Brain microvascular endothelial cell (primary cell): ENCODE data around the gene TBL1X.
A peak's percentile ranks its signal among the peaks of the same experiment; 100 is the strongest.
"Not testable (repeated sequence)": the region's sequence is repeated elsewhere in the genome, so short reads cannot be mapped to it uniquely, and the experiment has no call there.

Source experiments
- DNase-seq: peaks from one replicate; pipeline ENCODE4 v3.0.0-alpha.2; 2020
- H3K27ac ChIP-seq: fragments of 250-450 bp; sonication (Bioruptor Pico); 2 replicates; pipeline ENCODE4 v1.5.1; 2020; ENCODE audit warnings: mild to moderate bottlenecking, moderate library complexity
- H3K27me3 ChIP-seq: fragments of 250-450 bp; sonication (Bioruptor Pico); replicated peaks from 2 replicates; pipeline ENCODE4 v1.5.1; 2020; ENCODE audit warnings: mild to moderate bottlenecking
- H3K36me3 ChIP-seq: fragments of 250-450 bp; sonication (Bioruptor Pico); replicated peaks from 2 replicates; pipeline ENCODE4 v1.5.1; 2020; ENCODE audit warnings: mild to moderate bottlenecking
- H3K4me3 ChIP-seq: 2 replicates; pipeline ENCODE4 v1.5.1; 2011; ENCODE audit warnings: low read depth, mild to moderate bottlenecking, control low read depth, low read length, moderate library complexity
- in situ Hi-C: cut with HindIII; loops from 2 replicates; pipeline ENCODE4 v1.10.0; 2017; ENCODE audit warnings: low sequenced_read_pairs, low pct_ligation_motif_present
- TF ChIP-seq, protein P1 (sequence below): IDR thresholded peaks from 2 replicates; pipeline ENCODE4 v1.5.1; 2011; ENCODE audit warnings: low read depth, mild to moderate bottlenecking, moderate library complexity, low read length, control low read depth, inconsistent platforms; ENCODE audit errors: missing control alignments

Gene TBL1X

GRCh38 chrX:9765072-9765736, 300.3 kb downstream of the TBL1X start:
- H3K36me3 ChIP-seq = no peaks in the 10 kb centered on the region
- peak overlapping the region; percentile 35 for H3K4me3 ChIP-seq
- H3K27ac ChIP-seq = no peak overlapping the region
- DNase-seq = no peak
- H3K27me3 ChIP-seq = peaks cover 2% of the 10 kb centered on the region
- in situ Hi-C loops = no loop called here
- TF ChIP-seq, protein P1, sequence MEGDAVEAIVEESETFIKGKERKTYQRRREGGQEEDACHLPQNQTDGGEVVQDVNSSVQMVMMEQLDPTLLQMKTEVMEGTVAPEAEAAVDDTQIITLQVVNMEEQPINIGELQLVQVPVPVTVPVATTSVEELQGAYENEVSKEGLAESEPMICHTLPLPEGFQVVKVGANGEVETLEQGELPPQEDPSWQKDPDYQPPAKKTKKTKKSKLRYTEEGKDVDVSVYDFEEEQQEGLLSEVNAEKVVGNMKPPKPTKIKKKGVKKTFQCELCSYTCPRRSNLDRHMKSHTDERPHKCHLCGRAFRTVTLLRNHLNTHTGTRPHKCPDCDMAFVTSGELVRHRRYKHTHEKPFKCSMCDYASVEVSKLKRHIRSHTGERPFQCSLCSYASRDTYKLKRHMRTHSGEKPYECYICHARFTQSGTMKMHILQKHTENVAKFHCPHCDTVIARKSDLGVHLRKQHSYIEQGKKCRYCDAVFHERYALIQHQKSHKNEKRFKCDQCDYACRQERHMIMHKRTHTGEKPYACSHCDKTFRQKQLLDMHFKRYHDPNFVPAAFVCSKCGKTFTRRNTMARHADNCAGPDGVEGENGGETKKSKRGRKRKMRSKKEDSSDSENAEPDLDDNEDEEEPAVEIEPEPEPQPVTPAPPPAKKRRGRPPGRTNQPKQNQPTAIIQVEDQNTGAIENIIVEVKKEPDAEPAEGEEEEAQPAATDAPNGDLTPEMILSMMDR = no peak

DNA sequence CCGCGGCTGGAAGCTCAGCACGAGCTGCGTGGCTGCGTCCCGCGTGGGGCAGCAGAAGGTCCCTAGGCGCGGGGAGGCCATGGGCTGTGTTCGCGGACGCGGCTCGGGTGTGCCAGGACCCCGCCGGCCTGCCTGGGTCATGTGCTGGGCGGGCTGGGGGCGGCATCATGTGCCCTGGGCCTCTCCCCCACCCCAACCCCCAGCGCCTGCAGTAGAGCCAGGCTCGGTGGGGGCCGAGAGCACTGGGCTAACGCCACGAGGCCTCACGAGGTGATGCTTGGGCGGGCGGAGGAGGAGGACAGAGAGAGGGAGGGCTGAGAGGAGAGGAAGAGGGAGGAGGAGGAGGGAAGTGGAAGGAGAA, 300.9 kb downstream of the TBL1X start, which contains the start of gene GPR143:
GPR143 (minus strand) TSS at position 111 of the 361 bp plus-strand sequence; CDS start at position 81, 30 bp downstream.
- H3K27ac ChIP-seq = no peak within 1 kb of the TSS
- H3K27me3 ChIP-seq = peaks cover 2% of the 10 kb centered on the region
- in situ Hi-C loops = no loop called here
- TF ChIP-seq, protein P1 = no peak
- peak within 1 kb of the TSS; percentile 35 for H3K4me3 ChIP-seq
- H3K36me3 ChIP-seq = no peaks in the 10 kb centered on the region
- DNase-seq = no peak

DNA sequence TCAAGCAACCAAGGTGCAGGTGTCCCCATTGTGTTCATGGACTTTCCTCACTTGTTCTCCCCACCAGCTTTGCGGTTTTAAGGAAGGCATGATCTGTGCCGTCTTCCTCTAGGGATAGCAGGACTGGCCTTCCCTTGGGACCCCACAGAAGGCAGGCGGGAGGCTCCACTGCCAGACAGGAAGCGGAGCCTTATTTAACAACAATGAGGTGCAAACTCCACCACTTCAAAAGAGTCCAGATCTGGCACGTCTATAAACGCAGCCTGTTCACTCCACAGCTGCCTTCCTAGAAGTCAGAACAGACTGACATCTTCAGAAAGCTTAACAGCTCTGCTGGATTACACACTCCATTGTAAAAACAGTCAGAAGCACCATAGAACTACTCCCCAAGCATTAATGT, 302.5 kb downstream of the TBL1X start:
- H3K36me3 ChIP-seq = no peaks in the 10 kb centered on the region
- TF ChIP-seq, protein P1 = no peak
- H3K27me3 ChIP-seq = peaks cover 2% of the 10 kb centered on the region
- no peak overlapping the region for H3K4me3 ChIP-seq
- in situ Hi-C loops = no loop called here
- DNase-seq = no peak
- H3K27ac ChIP-seq = no peak overlapping the region

GRCh38 chrX:9768321-9768839, 303.5 kb downstream of the TBL1X start:
- H3K4me3 ChIP-seq, in situ Hi-C loops, H3K36me3 ChIP-seq, H3K27ac ChIP-seq, H3K27me3 ChIP-seq, DNase-seq: not testable (repeated sequence)

- TF ChIP-seq, protein P1 = no peak
- peaks cover 2% of the 10 kb centered on the region for H3K27me3 ChIP-seq
- in situ Hi-C loops = no loop called here
- no peak overlapping the region for H3K27ac ChIP-seq
- no peak overlapping the region for H3K4me3 ChIP-seq
- no peak for DNase-seq
- no peaks in the 10 kb centered on the region for H3K36me3 ChIP-seq
Measured at GRCh38 chrX:9770319-9770718, 305.5 kb downstream of the TBL1X start.

DNA sequence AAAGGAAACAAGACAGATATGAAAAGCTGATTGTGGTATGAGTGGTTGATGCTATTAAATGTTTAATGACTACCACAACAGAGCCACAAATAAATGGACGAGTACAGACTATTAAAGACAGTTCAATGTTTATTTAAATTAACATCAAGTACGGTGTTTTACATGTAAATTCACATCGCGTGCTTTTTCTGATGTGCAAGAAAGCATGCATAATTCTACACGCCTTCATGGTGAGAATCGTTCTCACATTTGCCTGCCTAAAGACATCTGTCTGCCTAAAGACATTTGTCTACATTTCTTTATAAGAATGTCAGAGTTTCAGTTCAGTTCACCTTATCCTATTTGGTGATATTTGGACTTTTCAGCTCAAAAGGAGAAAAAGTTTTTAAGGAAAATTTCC, 308.1 kb downstream of the TBL1X start:
- H3K27ac ChIP-seq = no peak overlapping the region
- TF ChIP-seq, protein P1 = no peak
- H3K27me3 ChIP-seq = no peaks in the 10 kb centered on the region
- in situ Hi-C loops = no loop called here
- H3K36me3 ChIP-seq = no peaks in the 10 kb centered on the region
- DNase-seq = no peak
- H3K4me3 ChIP-seq = no peak overlapping the region
